DMS79 (cell line): ENCODE data around the gene FAM32A.
"Not testable (repeated sequence)": the region's sequence is repeated elsewhere in the genome, so short reads cannot be mapped to it uniquely, and the experiment has no call there.

ENCODE experiments used
- DNase-seq: peaks from one replicate; lab custom pipeline; 2025; lab: John Stamatoyannopoulos, UW

The FAM32A gene

DNA sequence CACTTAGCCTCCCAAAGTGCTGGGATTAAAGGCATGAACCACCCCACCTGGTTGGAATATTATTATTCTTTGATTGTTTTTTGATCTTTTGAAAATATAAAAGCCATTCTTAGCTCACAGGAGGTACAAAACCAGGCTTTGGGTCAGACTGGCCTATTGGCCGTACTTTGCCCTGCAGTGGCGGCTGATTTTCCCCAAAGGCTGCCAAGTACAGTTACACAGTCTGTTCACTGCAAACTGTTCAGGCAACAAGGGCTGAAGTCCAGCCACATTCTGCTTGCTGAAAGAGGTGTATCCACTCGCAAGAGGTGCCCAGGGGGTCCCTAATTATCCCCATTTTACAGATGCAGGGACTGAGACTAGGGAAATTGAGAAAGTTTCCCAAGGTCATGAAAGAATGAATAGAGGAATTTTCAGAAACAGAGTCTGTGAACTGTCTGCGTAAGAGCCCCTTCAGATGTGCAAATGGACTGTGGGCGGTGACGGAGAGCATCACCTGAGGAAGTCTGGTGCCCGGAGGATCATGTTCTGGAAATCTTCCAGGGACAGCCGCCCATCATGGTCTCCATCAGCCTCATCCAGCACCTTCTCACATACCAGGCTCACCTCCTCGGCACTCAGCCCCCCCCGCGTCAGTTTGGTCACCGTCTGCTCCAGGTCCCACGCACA lies 20.9 kb upstream of the FAM32A start:
- no peak for DNase-seq

DNA sequence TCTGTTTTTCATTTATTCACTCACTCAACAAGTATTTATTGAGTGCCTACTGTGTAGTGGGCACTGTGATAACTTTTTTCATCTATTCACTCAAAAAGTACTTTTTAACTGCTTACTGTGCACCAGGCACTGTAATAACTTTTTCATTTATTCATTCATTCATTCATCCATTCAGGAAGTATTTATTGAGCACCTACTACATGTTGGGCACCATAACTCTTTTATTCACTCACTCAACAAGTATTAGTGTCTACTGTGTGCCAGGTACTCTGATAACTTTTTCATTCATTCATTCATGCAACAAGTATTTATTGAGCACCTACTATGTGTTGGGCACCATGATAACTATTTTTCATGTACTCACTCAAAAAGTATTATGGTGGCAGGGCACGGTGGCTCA lies 18.8 kb upstream of the FAM32A start:
- no peak for DNase-seq

GRCh38 chr19:16167055-16167454 lies 18.2 kb upstream of the FAM32A start:
- DNase-seq, result no peak

DNA sequence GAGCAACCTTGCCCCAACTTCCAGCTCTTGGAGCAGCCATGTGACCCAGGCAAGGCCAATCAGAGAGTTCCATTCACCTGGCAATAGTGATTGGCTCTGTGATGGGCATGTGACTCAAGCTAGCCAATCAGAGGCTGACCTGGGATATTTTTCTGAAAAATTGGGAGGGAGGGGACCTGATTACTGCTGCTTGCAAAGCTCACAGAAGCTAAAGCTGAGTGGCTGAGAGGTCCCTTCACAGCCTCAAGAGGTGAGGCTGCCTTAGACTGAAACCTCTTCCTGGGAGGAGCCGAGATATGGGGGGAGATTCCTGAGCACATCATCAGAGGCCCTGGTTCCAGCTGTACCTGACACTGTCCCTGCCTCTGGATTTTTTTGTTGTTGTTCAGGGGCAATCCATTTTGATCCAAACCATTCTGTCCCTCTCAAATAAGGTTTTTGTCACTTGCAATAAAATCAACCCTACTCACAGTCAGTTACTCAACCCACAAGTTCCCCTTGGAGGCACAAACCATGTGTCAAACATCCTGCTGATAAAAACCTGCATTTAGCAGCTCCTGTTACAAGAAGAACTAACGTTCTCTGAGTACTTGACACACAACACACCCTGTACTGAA lies 16.6 kb upstream of the FAM32A start:
- DNase-seq, result no peak

GRCh38 chr19:16170134-16170533 lies 15.1 kb upstream of the FAM32A start:
- no peak for DNase-seq

- no peak for DNase-seq
Measured at GRCh38 chr19:16175954-16176353, 9.3 kb upstream of the FAM32A start.

DNA sequence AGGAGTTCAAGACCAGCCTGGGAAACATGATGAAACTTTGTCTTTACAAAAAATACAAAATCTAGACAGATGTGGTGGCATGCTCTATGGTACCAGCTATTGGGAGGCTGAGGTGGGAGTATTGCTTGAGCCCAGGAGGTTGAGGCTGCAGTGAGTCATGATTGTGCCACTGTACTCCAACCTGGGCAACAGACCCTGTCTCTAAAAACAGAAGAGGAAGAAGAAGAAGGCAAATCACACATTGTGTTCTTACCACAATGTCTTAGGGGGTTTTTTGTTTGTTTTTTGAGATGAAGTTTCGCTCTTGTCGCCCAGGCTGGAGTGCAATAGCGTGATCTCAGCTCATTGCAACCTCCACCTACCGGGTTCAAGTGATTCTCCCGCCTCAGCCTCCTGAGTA lies 6.3 kb upstream of the FAM32A start:
- DNase-seq, result not testable (repeated sequence)

GRCh38 chr19:16180611-16181010 lies 4.6 kb upstream of the FAM32A start:
- DNase-seq, result no peak

DNA sequence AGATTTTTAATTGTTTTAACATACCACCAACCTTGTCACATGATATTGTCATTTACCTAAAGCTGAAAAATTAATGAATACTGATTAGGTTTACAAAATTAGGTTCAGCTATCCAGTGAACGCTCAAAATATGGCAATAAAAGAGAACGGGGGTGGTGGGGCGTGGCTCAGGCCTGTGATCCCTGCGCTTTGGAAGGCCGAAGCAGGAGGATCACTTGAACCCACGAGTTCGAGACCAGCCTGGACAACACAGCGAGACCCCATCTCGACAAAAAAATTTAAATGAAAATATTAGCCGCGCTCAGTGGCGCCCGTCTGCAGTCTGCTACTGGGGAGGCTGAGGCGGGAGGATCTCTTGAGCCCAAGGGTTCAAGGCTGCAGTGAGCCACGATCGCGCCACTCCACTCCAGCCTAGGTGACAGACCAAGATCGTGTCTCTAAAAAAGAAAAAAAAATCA lies 516 bp upstream of the FAM32A start:
- no peak for DNase-seq

DNA sequence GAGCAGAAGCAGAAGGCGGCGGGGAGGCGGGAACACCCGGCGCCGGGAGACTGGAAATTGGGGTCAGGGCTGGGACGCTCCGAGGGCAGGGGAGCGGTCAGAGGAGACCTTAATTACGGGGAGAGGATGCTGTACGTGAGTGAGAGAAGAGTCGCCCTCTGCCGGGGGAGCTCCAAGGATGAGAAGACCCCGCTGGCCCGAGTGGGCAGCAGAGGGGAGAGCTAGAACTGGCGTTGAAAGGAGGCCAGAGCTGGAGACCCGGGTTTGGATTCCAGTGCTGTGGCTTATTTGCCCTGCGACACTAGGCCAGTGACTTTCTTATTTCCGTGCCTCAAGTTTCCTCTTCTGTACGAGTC lies 536 bp downstream of the FAM32A start:
- DNase-seq, result no peak

- DNase-seq, result no peak
Measured at GRCh38 chr19:16188521-16188920, 3.3 kb downstream of the FAM32A start.

DNA sequence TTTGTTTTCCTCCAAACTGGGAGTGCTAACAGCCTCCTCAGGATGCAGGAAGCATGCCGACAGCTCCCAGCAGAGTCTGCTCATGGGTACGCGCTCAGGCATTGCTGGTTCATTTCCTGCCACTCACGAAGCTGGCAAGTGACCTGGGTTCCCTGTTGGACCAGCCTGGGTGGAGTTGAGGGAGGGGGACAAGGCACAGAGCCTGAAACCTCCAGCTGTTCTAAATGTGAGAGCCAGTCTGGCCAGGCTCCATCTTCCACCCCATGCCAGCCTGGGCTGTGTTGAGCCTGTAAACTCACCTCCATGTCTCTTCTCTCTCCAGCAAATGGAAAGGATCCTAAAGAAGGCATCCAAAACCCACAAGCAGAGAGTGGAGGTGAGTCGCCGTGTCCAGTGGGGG lies 5.0 kb downstream of the FAM32A start:
- DNase-seq, result no peak

GRCh38 chr19:16190736-16191135 lies 5.5 kb downstream of the FAM32A start:
- no peak for DNase-seq

GRCh38 chr19:16191216-16191908 lies 6.2 kb downstream of the FAM32A start:
- DNase-seq, result no peak

DNA sequence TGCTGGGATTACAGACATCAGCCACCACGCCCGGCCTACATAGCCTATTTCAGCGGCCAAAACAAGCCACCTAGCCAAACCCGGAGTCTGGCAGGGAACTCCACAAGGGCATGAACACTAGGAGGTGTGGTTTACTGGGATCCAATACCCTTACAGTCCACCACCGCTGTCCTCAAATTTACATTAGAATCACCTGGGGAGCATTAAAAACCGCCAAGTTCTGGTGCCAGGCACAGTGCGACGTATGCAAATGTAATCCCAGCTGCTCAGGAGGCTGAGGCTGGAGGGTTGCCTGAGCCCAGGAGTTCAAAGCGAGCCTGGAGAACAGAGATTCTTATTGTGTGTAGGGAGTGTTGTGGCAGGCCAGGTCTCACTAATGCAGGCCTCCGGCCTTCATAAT lies 8.3 kb downstream of the FAM32A start:
- DNase-seq, result no peak

DNA sequence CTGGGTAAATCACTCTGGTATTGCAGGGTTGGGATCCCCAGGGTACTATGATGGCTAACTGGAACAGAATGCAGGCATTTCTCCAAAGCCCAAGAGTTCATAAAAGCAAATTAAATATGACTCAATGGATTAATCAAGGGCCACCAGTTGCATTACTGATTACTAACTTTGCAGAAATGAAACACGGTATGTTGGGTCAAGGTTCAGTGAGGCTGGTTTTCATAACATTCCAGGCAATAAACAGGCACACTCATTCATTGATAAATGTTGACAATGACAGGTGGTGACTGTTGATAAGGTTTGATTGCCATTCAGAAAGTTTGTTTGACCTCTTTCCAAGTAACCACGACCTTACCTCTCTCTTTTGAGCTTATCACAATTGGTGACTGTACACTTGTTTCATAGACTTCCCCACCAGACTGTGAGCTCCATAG lies 12.0 kb downstream of the FAM32A start:
- no peak for DNase-seq

DNA sequence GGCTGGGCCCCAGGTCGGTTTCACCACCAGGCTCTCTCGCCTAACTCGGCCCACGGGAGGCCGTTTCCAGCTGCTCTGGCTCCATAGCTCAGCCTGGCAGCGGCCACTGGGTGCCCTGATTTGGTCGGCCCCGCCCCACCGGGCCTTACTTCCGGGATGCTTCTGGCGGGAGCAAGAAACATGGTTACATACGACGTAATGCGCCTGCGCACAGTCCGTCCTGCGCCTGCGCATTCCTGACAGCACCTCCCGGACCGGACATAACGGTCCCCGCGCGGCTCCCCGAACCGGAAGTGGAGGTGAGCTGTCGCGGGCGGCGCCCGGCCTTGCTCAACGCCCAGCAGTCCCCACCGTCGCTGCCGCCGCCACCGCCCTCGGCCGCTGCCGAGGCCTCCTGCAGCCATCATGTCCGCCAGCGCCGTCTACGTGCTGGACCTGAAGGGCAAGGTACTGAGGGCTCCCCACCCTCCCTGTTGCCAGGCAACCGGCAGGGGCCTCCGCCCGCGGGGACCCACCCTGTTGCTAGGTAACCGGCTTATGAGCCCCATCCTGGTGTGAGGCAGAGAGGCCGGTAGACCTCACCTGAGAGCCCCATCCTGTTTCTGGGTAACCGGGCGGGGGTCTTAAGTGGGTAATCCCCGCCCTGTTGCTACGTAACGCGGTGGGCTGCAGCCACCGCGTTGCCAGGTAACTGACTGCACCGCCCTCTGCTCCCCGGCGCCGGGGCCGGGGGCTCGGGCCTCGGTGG lies 12.6 kb downstream of the FAM32A start, which contains the start of gene AP1M1:
TSS of gene AP1M1 (plus strand) at position 290 of the 748 bp plus-strand sequence. CDS start at position 406, 116 bp downstream.
- DNase-seq, result peak; percentile 94

DNA sequence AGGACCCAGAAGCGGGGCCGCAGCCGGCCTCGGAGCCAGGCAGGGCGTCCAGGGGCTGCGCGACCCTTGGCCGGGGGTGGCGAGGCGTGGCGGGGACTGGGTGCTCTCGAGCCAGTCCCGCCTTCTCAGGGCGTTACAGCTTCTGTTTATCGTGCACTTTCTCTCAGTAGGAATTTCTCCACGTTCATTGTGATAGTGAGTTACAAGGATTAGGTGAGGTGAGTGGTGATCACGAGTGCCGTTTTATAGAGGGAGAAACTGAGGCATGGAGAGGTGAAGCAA lies 13.1 kb downstream of the FAM32A start:
- no peak for DNase-seq

- no peak for DNase-seq
Measured at GRCh38 chr19:16199275-16199932, 14.2 kb downstream of the FAM32A start.

- DNase-seq, result no peak
Measured at GRCh38 chr19:16200038-16201010, 15.1 kb downstream of the FAM32A start.

DNA sequence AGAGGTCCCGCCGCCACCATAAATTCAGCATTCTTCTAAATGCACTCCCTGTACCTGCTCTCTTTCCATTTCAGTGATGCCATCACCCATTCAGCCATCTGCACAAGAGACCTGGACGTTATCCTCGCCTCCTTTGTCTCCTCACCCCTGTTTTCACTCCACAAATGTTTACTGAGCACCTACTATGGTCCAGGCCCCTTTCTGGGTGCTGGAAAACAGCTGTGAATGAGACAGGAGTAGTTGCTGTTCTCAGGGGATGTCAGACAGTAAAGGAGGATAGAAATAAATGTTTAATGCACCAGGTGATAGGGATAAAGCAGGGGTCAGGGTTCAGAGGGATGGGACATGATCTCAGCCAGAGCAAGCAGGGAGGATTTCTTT lies 15.8 kb downstream of the FAM32A start:
- DNase-seq, result no peak
